A673 (cell line): Measurements from ENCODE around the gene TNFAIP3. TPM values are rescaled to one million over a fixed set of nuclear protein-coding genes. Genes with fewer than 3 reads are reported as not detected.

Experiments used
- BruUV-seq: library from RNA; stranded (reverse); fragments of 400-500 nt; replicated peaks from 2 replicates; lab custom pipeline; 2021; lab: Mats Ljungman, UMichigan
- CTCF ChIA-PET: fragments of 300-600 bp; sonication (Branson Sonifier 250); formaldehyde crosslinking; loops from one replicate; lab custom pipeline; 2022; ENCODE audit warnings: antibody characterized with exemption; lab: Charles Lee
- POLR2A ChIA-PET: fragments of 300-600 bp; sonication (Branson Sonifier 250); formaldehyde crosslinking; loops from one replicate; lab custom pipeline; 2022; ENCODE audit warnings: antibody characterized with exemption; ENCODE audit not compliant: low non-redundant PET; lab: Charles Lee
- DNase-seq: peaks from one replicate; pipeline ENCODE4 v3.0.0-alpha.2; 2015; ENCODE audit warnings: low spot score
- H3K27ac ChIP-seq: fragments of 200-600 bp; sonication (generic); 2 replicates; pipeline ENCODE4 v1.5.1; 2016; ENCODE audit warnings: mixed run types, low read depth, mild to moderate bottlenecking, mixed read lengths, antibody characterized with exemption, low read length; ENCODE audit not compliant: poor library complexity, severe bottlenecking
- H3K27me3 ChIP-seq: fragments of 200-600 bp; sonication (generic); replicated peaks from 2 replicates; pipeline ENCODE4 v1.6.1; 2017; ENCODE audit warnings: mixed run types, low read depth, mild to moderate bottlenecking, mixed read lengths, antibody characterized with exemption, low read length; ENCODE audit not compliant: insufficient read depth, poor library complexity
- H3K36me3 ChIP-seq: fragments of 200-600 bp; sonication (generic); 2 replicates; pipeline ENCODE4 v1.6.1; 2016; ENCODE audit warnings: mixed run types, mild to moderate bottlenecking, mixed read lengths, antibody characterized with exemption, low read length; ENCODE audit not compliant: insufficient read depth, poor library complexity, severe bottlenecking
- H3K4me1 ChIP-seq: fragments of 200-600 bp; sonication (generic); 2 replicates; pipeline ENCODE4 v1.6.1; 2017; ENCODE audit warnings: mixed run types, mild to moderate bottlenecking, mixed read lengths, antibody characterized with exemption, low read length; ENCODE audit not compliant: insufficient read depth, poor library complexity, severe bottlenecking
- H3K4me3 ChIP-seq: fragments of 200-600 bp; sonication (generic); 2 replicates; pipeline ENCODE4 v1.5.1; 2016; ENCODE audit warnings: low read depth, mixed run types, mild to moderate bottlenecking, mixed read lengths, low read length; ENCODE audit not compliant: poor library complexity, severe bottlenecking
- H3K9me3 ChIP-seq: fragments of 200-600 bp; sonication (generic); 2 replicates; pipeline ENCODE4 v1.6.1; 2016; ENCODE audit warnings: mixed run types, low read depth, mild to moderate bottlenecking, mixed read lengths, antibody characterized with exemption, low read length; ENCODE audit not compliant: poor library complexity, severe bottlenecking
- CTCF ChIP-seq: fragments of 300-800, 200-600 bp; sonication (generic); conservative IDR thresholded peaks from 2 replicates; pipeline ENCODE4 v1.5.1; 2017; ENCODE audit warnings: low read depth, mild to moderate bottlenecking, antibody characterized with exemption, low read length, moderate library complexity, mixed read lengths
- EZH2 ChIP-seq: fragments of 200-600 bp; sonication (generic); IDR thresholded peaks from 2 replicates; pipeline ENCODE4 v1.6.1; 2017; ENCODE audit warnings: borderline replicate concordance, low read depth, mild to moderate bottlenecking, mixed read lengths, antibody characterized with exemption, low read length; ENCODE audit not compliant: poor library complexity, severe bottlenecking
- intact Hi-C: fragments of 100-400 bp; cut with micrococcal nuclease; formaldehyde crosslinking; loops from one replicate; pipeline ENCODE4 v1.10.0; 2022; ENCODE audit not compliant: unreplicated experiment
- total RNA-seq: library from RNA; stranded (reverse); gene quantifications from 2 replicates; pipeline ENCODE4 v1.2.3, GENCODE V29; 2021

The TNFAIP3 gene
- total RNA-seq, 1 experiment from 2014 or later = 12.7 TPM

GRCh38 chr6:137927777-137928218 lies 60.7 kb downstream of the TNFAIP3 start:
- no TSS peak for BruUV-seq
- intact Hi-C loops = no loop called here

GRCh38 chr6:137928286-137928685 lies 61.2 kb downstream of the TNFAIP3 start:
- H3K9me3 ChIP-seq = no peaks in the 10 kb centered on the region
- H3K27me3 ChIP-seq = peaks cover 7% of the 10 kb centered on the region
- DNase-seq = no peak
- no peak overlapping the region for H3K27ac ChIP-seq
- TF ChIP-seq EZH2 (no peak), CTCF (no peak)
- ChIA-PET POLR2A (no interaction called here), CTCF (no interaction called here)
- no TSS peak for BruUV-seq
- no peak overlapping the region for H3K4me3 ChIP-seq
- intact Hi-C loops = no loop called here
- H3K36me3 ChIP-seq = no peaks in the 10 kb centered on the region
- H3K4me1 ChIP-seq = no peaks in the 10 kb centered on the region

More at GRCh38 chr6:137927777-137928218, 60.7 kb downstream of the TNFAIP3 start:
- ChIA-PET POLR2A (no interaction called here), CTCF (no interaction called here)
- peaks cover 7% of the 10 kb centered on the region for H3K27me3 ChIP-seq
- no peak overlapping the region for H3K27ac ChIP-seq
- TF ChIP-seq CTCF (no peak), EZH2 (no peak)
- no peak overlapping the region for H3K4me3 ChIP-seq
- no peaks in the 10 kb centered on the region for H3K4me1 ChIP-seq
- peak; percentile 15 for DNase-seq
- no peaks in the 10 kb centered on the region for H3K36me3 ChIP-seq
- H3K9me3 ChIP-seq = no peaks in the 10 kb centered on the region

- Histone ChIP-seq H3K36me3 (no peaks in the 10 kb centered on the region), H3K27ac (no peak overlapping the region), H3K27me3 (peaks cover 5% of the 10 kb centered on the region), H3K4me3 (no peak overlapping the region), H3K4me1 (no peaks in the 10 kb centered on the region), H3K9me3 (no peaks in the 10 kb centered on the region)
- CTCF ChIA-PET = no interaction called here
- no TSS peak for BruUV-seq
- intact Hi-C loops = no loop called here
- TF ChIP-seq CTCF (no peak), EZH2 (no peak)
- POLR2A ChIA-PET = interaction anchor here (0.6 kb wide), 1 partner anchor 695 kb away, joined by 3 read pairs; no protein-coding TSS in a partner anchor
- no peak for DNase-seq
Observed at GRCh38 chr6:137931849-137932465, 64.9 kb downstream of the TNFAIP3 start.

Other genes starting within 250 kb of the TNFAIP3 start
- gene PERP, start 240.2 kb downstream of the TNFAIP3 start, total RNA-seq = 0.48 and 0.71 TPM in 2 replicates